MCF 10A (cell line): ENCODE measurements around the gene LRFN2. TPM values are rescaled to one million over a fixed set of nuclear protein-coding genes. Genes with fewer than 3 reads are reported as not detected.

Source experiments
- BruUV-seq: library from RNA; stranded (reverse); fragments of 400-500 nt; replicated peaks from 2 replicates; lab custom pipeline; 2021; lab: Mats Ljungman, UMichigan
- CTCF ChIA-PET: fragments of 300-600 bp; sonication (Branson Sonifier 250); formaldehyde crosslinking; extraction: SDS; loops from one replicate; lab custom pipeline; 2021; ENCODE audit warnings: antibody characterized with exemption, inconsistent platforms; lab: Yijun Ruan, JAX
- POLR2A ChIA-PET: fragments of 300-600, 350-650 bp; sonication (Branson Sonifier 250); formaldehyde crosslinking; extraction: SDS; loops from one replicate; lab custom pipeline; 2020; ENCODE audit warnings: antibody characterized with exemption, inconsistent platforms; lab: Yijun Ruan, JAX
- DNase-seq: peaks from one replicate; pipeline ENCODE4 v3.0.0-alpha.2; 2018; ENCODE audit not compliant: unreplicated experiment
- H3K27ac Mint-ChIP-seq: one replicate; pipeline ENCODE4 v1.8.0; 2022; ENCODE audit warnings: mild to moderate bottlenecking, low read depth, mixed read lengths; ENCODE audit not compliant: unreplicated experiment
- H3K27me3 Mint-ChIP-seq: one replicate; pipeline ENCODE4 v1.8.0; 2022; ENCODE audit warnings: mixed read lengths; ENCODE audit not compliant: insufficient read depth, unreplicated experiment
- H3K36me3 Mint-ChIP-seq: one replicate; pipeline ENCODE4 v1.8.0; 2022; ENCODE audit warnings: mild to moderate bottlenecking, moderate library complexity, mixed read lengths; ENCODE audit not compliant: insufficient read depth, unreplicated experiment
- H3K4me1 Mint-ChIP-seq: one replicate; pipeline ENCODE4 v1.8.0; 2022; ENCODE audit warnings: mixed read lengths; ENCODE audit not compliant: insufficient read depth, unreplicated experiment
- H3K4me3 Mint-ChIP-seq: one replicate; pipeline ENCODE4 v1.8.0; 2022; ENCODE audit warnings: mild to moderate bottlenecking, moderate library complexity, mixed read lengths; ENCODE audit not compliant: unreplicated experiment
- H3K9me3 Mint-ChIP-seq: one replicate; pipeline ENCODE4 v1.8.0; 2022; ENCODE audit warnings: mixed read lengths; ENCODE audit not compliant: unreplicated experiment
- intact Hi-C: fragments of 100-400 bp; cut with micrococcal nuclease; formaldehyde crosslinking; loops from 2 replicates; pipeline ENCODE4 v1.14.1; 2022
- total RNA-seq: library from RNA; stranded (reverse); gene quantifications from 2 replicates; pipeline ENCODE4 v1.2.3, GENCODE V29; 2022
- TF ChIP-seq, protein P1 (sequence below): fragments of 200-600 bp; IDR thresholded peaks from one replicate; pipeline ENCODE4 v1.8.0; 2022; ENCODE audit warnings: antibody characterized with exemption, mild to moderate bottlenecking; ENCODE audit not compliant: unreplicated experiment

The LRFN2 gene
- total RNA-seq, 1 experiment from 2014 or later: not detected

DNA sequence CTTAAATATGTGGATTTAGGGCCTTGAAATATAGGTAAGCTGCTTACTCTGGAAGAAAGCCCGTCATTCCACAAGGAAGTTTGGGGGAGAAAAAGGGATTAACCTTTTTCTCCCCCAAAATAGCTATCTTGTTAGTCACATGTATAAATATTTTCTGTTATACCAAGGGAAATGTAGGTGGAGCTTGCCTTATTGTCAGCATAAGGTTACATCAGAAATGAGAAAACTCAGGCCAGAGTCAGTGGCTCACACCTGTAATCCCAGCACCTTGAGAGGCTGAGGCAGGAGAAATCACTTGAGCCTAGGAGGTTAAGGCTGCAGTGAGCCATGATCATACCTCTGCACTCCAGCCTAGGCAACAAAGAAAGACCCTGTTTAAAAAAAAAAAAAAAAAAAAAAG lies 129.9 kb downstream of the LRFN2 start:
- intact Hi-C loops: no loop called here
- Mint-ChIP-seq H3K4me3 (no peak overlapping the region), H3K27ac (no peak overlapping the region), H3K4me1 (no peaks in the 10 kb centered on the region), H3K9me3 (peaks cover 27% of the 10 kb centered on the region), H3K36me3 (no peaks in the 10 kb centered on the region), H3K27me3 (no peaks in the 10 kb centered on the region)
- ChIA-PET POLR2A (no interaction called here), CTCF (no interaction called here)
- no TSS peak for BruUV-seq
- no peak for DNase-seq
- TF ChIP-seq, protein P1, sequence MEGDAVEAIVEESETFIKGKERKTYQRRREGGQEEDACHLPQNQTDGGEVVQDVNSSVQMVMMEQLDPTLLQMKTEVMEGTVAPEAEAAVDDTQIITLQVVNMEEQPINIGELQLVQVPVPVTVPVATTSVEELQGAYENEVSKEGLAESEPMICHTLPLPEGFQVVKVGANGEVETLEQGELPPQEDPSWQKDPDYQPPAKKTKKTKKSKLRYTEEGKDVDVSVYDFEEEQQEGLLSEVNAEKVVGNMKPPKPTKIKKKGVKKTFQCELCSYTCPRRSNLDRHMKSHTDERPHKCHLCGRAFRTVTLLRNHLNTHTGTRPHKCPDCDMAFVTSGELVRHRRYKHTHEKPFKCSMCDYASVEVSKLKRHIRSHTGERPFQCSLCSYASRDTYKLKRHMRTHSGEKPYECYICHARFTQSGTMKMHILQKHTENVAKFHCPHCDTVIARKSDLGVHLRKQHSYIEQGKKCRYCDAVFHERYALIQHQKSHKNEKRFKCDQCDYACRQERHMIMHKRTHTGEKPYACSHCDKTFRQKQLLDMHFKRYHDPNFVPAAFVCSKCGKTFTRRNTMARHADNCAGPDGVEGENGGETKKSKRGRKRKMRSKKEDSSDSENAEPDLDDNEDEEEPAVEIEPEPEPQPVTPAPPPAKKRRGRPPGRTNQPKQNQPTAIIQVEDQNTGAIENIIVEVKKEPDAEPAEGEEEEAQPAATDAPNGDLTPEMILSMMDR: no peak

DNA sequence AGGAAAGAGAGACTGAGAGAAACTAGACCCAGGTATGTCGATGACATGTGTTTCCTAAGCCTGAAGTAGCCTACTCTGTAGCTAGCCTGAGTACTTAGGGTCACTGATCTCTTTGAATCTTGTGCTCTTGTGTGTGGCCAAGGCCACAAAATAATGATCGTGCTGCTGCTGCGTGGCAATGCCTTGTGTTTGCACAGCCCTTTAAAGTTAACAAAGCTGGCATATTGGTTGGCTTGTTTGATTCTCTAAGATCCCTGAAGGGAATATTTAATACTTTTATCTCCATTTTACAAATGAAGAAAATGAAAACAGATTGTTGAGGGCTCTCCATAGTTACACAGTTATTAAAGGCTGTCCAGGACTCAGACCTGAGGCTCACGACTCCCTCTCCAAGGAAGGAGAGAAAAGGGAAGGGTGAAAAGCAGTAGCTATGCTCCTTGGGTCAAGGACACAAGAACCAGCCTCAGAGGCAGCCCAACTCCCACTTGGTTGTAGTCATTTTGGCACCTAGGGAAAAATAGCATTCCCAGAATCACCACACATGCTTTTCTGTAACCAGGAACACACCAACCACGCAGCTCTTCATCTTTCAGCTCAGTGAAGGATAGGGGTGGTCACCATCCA lies 130.7 kb downstream of the LRFN2 start:
- CTCF ChIA-PET: no interaction called here
- no peak overlapping the region for H3K4me3 Mint-ChIP-seq
- TF ChIP-seq, protein P1: no peak
- POLR2A ChIA-PET: no interaction called here
- no peak for DNase-seq
- intact Hi-C loops: no loop called here
- H3K9me3 Mint-ChIP-seq: peaks cover 28% of the 10 kb centered on the region
- H3K36me3 Mint-ChIP-seq: no peaks in the 10 kb centered on the region
- H3K27me3 Mint-ChIP-seq: no peaks in the 10 kb centered on the region
- H3K4me1 Mint-ChIP-seq: no peaks in the 10 kb centered on the region
- H3K27ac Mint-ChIP-seq: no peak overlapping the region
- BruUV-seq: no TSS peak

DNA sequence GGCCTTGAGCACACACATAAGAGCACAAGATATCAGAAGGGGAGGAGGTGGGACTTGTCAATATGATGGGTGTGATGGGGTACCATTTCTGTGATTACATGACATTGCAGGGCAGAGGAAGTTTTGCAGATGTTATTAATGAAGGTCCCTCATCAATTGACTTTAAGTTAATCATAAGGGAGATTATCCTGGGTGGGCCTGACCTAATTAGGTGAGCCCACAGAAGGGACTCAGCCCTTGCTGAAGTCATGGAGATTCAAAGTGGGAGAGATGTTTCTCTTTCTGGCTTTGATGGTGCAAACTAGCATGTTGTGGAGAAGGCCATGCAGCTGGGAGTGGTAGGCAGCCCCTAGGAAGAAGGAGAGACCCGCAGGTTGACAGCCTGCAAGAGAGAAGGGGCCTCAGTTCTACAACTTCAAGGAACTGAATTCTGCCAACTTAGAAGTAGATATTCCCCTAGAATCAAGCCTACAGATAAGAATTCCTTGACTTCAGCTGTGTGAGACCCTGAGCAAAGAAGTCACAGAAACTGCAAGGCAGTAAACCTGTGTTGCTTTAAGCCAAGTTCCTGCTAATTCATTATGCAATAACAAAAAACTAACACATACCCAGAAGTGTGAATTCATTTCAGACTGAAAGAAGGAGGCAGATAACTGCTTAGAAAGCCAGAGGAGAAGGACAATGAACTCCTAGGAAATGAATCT lies 131.3 kb downstream of the LRFN2 start:
- intact Hi-C loops: no loop called here
- ChIA-PET CTCF (no interaction called here), POLR2A (no interaction called here)
- Mint-ChIP-seq H3K27ac (no peak overlapping the region), H3K4me3 (no peak overlapping the region), H3K36me3 (no peaks in the 10 kb centered on the region), H3K9me3 (peaks cover 28% of the 10 kb centered on the region), H3K27me3 (no peaks in the 10 kb centered on the region), H3K4me1 (no peaks in the 10 kb centered on the region)
- DNase-seq: no peak
- TF ChIP-seq, protein P1: no peak
- BruUV-seq: no TSS peak

DNA sequence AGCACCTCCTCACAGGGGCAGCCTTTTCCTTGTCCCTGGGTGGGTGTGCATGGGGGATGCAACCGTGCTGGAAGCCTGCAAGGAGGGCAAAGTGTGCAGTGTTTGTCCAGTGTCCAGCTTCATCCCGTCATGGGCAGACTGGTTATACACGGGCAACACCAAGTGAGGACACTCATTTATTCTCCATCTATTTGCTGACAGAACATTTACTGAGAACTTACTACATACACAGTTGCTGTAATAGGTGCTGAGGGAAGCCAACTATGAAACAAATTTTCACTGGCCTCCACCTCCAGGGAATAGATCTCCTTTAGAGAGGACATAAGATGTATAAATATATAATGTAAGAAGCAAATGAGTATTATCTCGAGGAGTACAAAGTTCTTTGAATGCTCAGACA lies 136.7 kb downstream of the LRFN2 start:
- CTCF ChIA-PET: interaction anchor here (0.6 kb wide), 1 partner anchor 578 kb away, joined by 3 read pairs; no protein-coding TSS in a partner anchor
- Mint-ChIP-seq H3K27me3 (no peaks in the 10 kb centered on the region), H3K27ac (no peak overlapping the region), H3K4me1 (no peaks in the 10 kb centered on the region), H3K4me3 (no peak overlapping the region), H3K9me3 (peaks cover 29% of the 10 kb centered on the region), H3K36me3 (no peaks in the 10 kb centered on the region)
- POLR2A ChIA-PET: no interaction called here
- no peak for DNase-seq
- intact Hi-C loops: no loop called here
- TF ChIP-seq, protein P1: no peak
- no TSS peak for BruUV-seq
